HAP-1 (cell line): ENCODE measurements around the gene SLC27A2.
"Not testable (repeated sequence)": the region's sequence is repeated elsewhere in the genome, so short reads cannot be mapped to it uniquely, and the experiment has no call there.

Experiments
- DNase-seq, 2 experiments: peaks; one replicate each; pipeline ENCODE4 v3.0.0-alpha.2; 2016 to 2020; ENCODE audit warnings: low spot score in 2 of 2
- H3K27me3 ChIP-seq: fragments of 250-450 bp; sonication (Bioruptor Pico); 2 replicates; pipeline ENCODE4 v1.5.1; 2020; ENCODE audit warnings: low read depth, mild to moderate bottlenecking, moderate library complexity
- H3K36me3 ChIP-seq: fragments of 250-450 bp; sonication (Bioruptor Pico); replicated peaks from 2 replicates; pipeline ENCODE4 v1.5.1; 2020; ENCODE audit warnings: mild to moderate bottlenecking
- H3K4me1 ChIP-seq: fragments of 250-450 bp; sonication (Bioruptor Pico); 2 replicates; pipeline ENCODE4 v1.5.1; 2020; ENCODE audit warnings: mild to moderate bottlenecking
- H3K4me3 ChIP-seq: fragments of 250-450 bp; sonication (Bioruptor Pico); 2 replicates; pipeline ENCODE4 v1.5.1; 2020; ENCODE audit warnings: mild to moderate bottlenecking, moderate library complexity
- H3K9me3 ChIP-seq: fragments of 250-450 bp; sonication (Bioruptor Pico); 2 replicates; pipeline ENCODE4 v1.5.1; 2020; ENCODE audit warnings: mild to moderate bottlenecking, moderate library complexity
- in situ Hi-C: fragments of 300-500 bp; cut with MboI; formaldehyde crosslinking; loops from 3 replicates; pipeline ENCODE4 v1.14.3; 2020; ENCODE audit warnings: low sequenced_read_pairs, inconsistent platforms, mixed read lengths

Gene SLC27A2

GRCh38 chr15:50172360-50172895, 9.6 kb upstream of the SLC27A2 start:
- H3K4me1 ChIP-seq, H3K9me3 ChIP-seq, H3K4me3 ChIP-seq, in situ Hi-C loops, H3K36me3 ChIP-seq, DNase-seq, H3K27me3 ChIP-seq: not testable (repeated sequence)

DNA sequence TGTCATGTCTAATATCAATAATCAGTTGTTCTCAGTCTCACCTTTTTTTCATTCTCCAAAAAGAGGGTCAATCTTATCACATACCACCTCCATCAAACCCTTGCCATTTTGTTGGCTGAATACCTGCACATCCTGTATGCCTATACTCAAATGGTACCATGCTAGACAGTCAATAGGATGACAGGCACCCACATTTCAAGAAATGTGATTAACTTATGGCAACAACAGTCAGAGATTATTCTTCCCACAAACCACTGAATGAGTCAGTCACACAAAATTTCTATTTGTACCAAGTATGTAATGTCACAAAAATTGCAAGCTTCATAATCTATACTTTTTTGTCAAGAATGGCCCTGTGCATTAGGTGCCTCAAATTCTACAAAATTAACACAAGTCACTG, 5.1 kb upstream of the SLC27A2 start:
- in situ Hi-C loops: no loop called here

GRCh38 chr15:50180091-50180490, 1.9 kb upstream of the SLC27A2 start:
- no peaks in the 10 kb centered on the region for H3K36me3 ChIP-seq
- DNase-seq: no peak
- in situ Hi-C loops: no loop called here
- H3K9me3 ChIP-seq: no peaks in the 10 kb centered on the region; the same call in 1 of the 2 replicates
- no peaks in the 10 kb centered on the region for H3K27me3 ChIP-seq
- no peak overlapping the region for H3K4me3 ChIP-seq
- peaks cover 7% of the 10 kb centered on the region for H3K4me1 ChIP-seq

More for the DNA sequence above, 5.1 kb upstream of the SLC27A2 start:
- Histone ChIP-seq H3K36me3 (no peaks in the 10 kb centered on the region), H3K4me1 (no peaks in the 10 kb centered on the region), H3K27me3 (no peaks in the 10 kb centered on the region), H3K9me3 (no peaks in the 10 kb centered on the region), H3K4me3 (no peak overlapping the region)
- no peak for DNase-seq

DNA sequence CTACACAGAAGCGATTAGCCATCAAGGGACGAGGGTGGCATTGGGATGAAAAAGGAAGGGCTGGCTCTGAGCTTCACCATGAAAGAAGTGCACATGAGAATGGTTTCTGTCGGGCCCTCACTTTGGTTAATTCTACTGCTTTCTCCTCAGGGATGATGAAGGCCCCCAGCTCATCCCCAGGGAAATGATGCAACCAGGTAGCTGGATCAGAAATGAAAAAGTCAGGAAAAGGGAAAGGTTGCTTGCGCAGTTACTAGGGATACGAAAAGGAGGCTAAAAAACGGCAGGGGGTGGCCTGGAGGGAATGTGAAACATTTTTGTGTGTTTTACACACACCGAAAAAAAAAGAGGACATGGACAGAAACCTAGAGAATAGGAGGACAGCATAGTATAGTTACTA, 1.4 kb upstream of the SLC27A2 start:
- in situ Hi-C loops: no loop called here
- peaks cover 7% of the 10 kb centered on the region for H3K4me1 ChIP-seq
- no peaks in the 10 kb centered on the region for H3K36me3 ChIP-seq
- H3K27me3 ChIP-seq: no peaks in the 10 kb centered on the region
- H3K4me3 ChIP-seq: no peak overlapping the region
- H3K9me3 ChIP-seq: no peaks in the 10 kb centered on the region; the same call in 1 of the 2 replicates
- no peak for DNase-seq

DNA sequence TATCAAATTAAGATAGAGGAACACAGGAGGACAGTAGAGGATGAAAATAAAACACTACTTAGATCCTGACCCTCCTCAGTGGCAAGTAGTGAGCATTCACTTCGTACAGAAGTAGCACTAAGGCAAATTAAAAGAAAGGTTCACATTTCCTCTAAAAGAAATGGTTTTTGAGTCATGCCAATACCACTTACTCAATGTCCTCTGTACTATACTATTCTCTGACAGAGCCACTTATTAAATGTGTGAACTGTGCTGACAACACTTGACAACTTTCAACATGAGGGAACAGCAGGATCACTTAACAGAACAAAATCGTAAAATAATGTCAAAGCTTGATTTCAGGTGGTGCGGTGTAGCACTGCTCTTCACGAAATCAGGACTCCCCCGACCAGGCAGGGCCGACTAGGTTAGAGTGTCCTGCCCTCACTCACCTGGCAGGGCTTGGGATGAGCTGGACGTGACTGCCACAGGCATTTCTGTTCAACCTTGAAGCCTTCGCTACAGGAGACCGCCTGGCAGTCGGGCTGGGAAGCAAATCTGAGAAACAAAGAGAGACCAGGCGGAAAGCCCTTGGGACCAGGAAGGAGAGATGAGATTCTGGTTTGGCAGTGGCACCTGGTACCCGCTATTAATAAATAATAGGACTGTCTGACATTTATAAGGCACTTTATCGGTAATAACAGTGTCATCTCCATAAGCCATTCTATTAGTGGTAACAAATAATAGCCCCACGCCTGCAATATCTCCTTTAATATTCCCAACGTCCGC, 611 bp upstream of the SLC27A2 start:
- Histone ChIP-seq H3K36me3 (no peaks in the 10 kb centered on the region), H3K4me1 (peaks cover 7% of the 10 kb centered on the region), H3K27me3 (no peaks in the 10 kb centered on the region), H3K4me3 (peak overlapping the region; percentile 52), H3K9me3 (no peaks in the 10 kb centered on the region; the same call in 1 of the 2 replicates)
- no peak for DNase-seq
- in situ Hi-C loops: no loop called here

GRCh38 chr15:50182219-50183013, 420 bp downstream of the SLC27A2 start:
- peak overlapping the region; percentile 52 for H3K4me3 ChIP-seq
- H3K9me3 ChIP-seq: no peaks in the 10 kb centered on the region; the same call in 1 of the 2 replicates
- in situ Hi-C loops: no loop called here
- no peaks in the 10 kb centered on the region; the same call in 1 of the 2 replicates for H3K36me3 ChIP-seq
- H3K27me3 ChIP-seq: no peaks in the 10 kb centered on the region
- peaks cover 7% of the 10 kb centered on the region for H3K4me1 ChIP-seq
- DNase-seq: peak in 1 of 2 experiments; percentile 17

DNA sequence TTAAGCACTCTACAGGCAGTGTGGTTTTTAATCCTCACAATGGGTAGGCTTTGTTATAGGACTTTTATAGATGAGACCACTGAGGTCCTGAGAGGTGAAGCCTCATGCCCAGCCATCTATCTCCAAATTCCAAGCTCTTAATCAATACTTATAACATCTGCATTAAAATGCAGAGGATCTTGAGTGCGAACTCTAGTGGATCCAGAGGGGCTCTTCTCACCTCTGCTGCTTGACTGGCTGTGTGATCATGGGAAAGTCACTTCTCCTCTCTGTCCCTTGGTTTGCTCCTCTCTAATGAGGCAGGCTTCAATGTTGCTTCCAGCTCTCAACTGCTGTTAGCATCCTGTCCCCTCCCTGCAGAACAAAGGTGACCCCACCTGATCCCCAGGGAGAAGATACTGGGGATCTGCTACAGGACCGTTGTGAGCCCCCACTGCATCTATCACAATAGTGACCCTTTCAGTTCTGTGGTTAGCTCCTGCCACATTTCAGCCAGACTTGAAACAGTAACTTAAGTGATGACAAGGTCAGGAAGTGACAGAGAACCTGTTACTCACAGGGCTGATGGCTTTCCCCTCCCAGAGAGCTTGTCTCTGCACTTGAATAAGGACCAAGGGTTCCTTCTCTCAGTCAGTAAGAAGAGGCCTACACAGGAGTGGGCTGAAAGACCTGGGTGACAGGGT, 1.3 kb downstream of the SLC27A2 start:
- Histone ChIP-seq H3K4me1 (peaks cover 7% of the 10 kb centered on the region), H3K4me3 (peak overlapping the region; percentile 52)
- in situ Hi-C loops: no loop called here

GRCh38 chr15:50184863-50185504, 3.0 kb downstream of the SLC27A2 start:
- H3K4me3 ChIP-seq: no peak overlapping the region
- H3K9me3 ChIP-seq: no peaks in the 10 kb centered on the region; the same call in 1 of the 2 replicates
- in situ Hi-C loops: no loop called here
- no peaks in the 10 kb centered on the region; the same call in 1 of the 2 replicates for H3K36me3 ChIP-seq
- no peak for DNase-seq
- H3K27me3 ChIP-seq: no peaks in the 10 kb centered on the region
- peaks cover 7% of the 10 kb centered on the region for H3K4me1 ChIP-seq

More for the DNA sequence above, 1.3 kb downstream of the SLC27A2 start:
- peak in 1 of 2 experiments; percentile 18 for DNase-seq
- Histone ChIP-seq H3K27me3 (no peaks in the 10 kb centered on the region), H3K36me3 (no peaks in the 10 kb centered on the region; the same call in 1 of the 2 replicates), H3K9me3 (no peaks in the 10 kb centered on the region; the same call in 1 of the 2 replicates)

DNA sequence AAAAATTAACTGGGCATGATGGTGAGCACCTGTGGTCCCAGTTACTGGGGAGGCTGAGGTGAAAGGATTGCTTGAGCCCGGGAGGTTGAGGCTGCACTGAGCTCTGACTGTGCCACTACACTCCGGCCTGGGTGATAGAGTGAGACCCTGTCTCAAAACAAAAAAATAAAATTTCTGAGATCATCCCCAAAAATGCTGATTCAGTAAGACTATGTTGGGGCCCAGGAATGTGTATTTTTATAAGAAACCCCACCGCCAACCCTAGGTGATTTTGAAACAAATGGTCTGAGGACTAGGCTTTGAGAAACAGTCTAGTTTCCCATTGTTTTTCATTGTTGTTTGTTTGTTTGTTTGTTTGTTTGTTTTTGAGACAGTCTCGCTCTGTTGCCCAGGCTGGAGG, 4.1 kb downstream of the SLC27A2 start:
- no peak for DNase-seq
- Histone ChIP-seq H3K27me3 (no peaks in the 10 kb centered on the region), H3K4me1 (peaks cover 7% of the 10 kb centered on the region), H3K36me3 (no peaks in the 10 kb centered on the region; the same call in 1 of the 2 replicates), H3K9me3 (no peaks in the 10 kb centered on the region; the same call in 1 of the 2 replicates), H3K4me3 (no peak overlapping the region)
- in situ Hi-C loops: no loop called here

GRCh38 chr15:50186752-50187151, 4.8 kb downstream of the SLC27A2 start:
- H3K27me3 ChIP-seq: no peaks in the 10 kb centered on the region
- peaks cover 7% of the 10 kb centered on the region for H3K4me1 ChIP-seq
- H3K4me3 ChIP-seq: no peak overlapping the region
- in situ Hi-C loops: no loop called here
- no peaks in the 10 kb centered on the region; the same call in 1 of the 2 replicates for H3K36me3 ChIP-seq
- DNase-seq: no peak
- H3K9me3 ChIP-seq: no peaks in the 10 kb centered on the region; the same call in 1 of the 2 replicates

DNA sequence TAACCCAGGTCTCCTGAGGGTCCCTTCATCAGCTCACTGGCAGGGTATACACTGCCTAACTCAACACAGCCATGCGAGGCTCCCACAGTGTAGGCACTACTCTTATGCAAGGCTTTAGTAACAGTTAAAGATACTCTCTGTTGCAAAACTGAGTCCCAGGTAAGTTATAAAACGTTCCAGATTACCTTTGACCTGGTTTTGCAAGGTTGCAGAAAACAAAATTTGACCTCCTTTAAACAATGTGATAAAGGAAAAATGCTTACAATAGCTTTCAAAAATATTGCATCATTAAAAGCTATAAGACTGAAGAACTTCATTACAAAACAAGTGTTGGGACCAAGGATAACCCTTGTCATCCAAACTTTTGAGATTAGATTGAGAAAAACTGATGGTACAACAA, 5.5 kb downstream of the SLC27A2 start:
- no peaks in the 10 kb centered on the region for H3K27me3 ChIP-seq
- no peak overlapping the region for H3K4me3 ChIP-seq
- in situ Hi-C loops: no loop called here
- peaks cover 7% of the 10 kb centered on the region for H3K4me1 ChIP-seq
- no peaks in the 10 kb centered on the region; the same call in 1 of the 2 replicates for H3K9me3 ChIP-seq
- DNase-seq: no peak
- no peaks in the 10 kb centered on the region; the same call in 1 of the 2 replicates for H3K36me3 ChIP-seq

- DNase-seq: no peak
- no peaks in the 10 kb centered on the region; the same call in 1 of the 2 replicates for H3K36me3 ChIP-seq
- H3K4me1 ChIP-seq: peaks cover 3% of the 10 kb centered on the region
- H3K27me3 ChIP-seq: no peaks in the 10 kb centered on the region
- H3K4me3 ChIP-seq: no peak overlapping the region
- H3K9me3 ChIP-seq: no peaks in the 10 kb centered on the region; the same call in 1 of the 2 replicates
- in situ Hi-C loops: no loop called here
Observed at GRCh38 chr15:50187997-50188396, 6.0 kb downstream of the SLC27A2 start.

GRCh38 chr15:50188793-50189192, 6.8 kb downstream of the SLC27A2 start:
- H3K9me3 ChIP-seq, in situ Hi-C loops, H3K27me3 ChIP-seq, H3K36me3 ChIP-seq, DNase-seq, H3K4me1 ChIP-seq, H3K4me3 ChIP-seq: not testable (repeated sequence)
